Tibial artery (tissue), 4 donors: Measurements from ENCODE around the gene ADRA2B.

ENCODE experiments used
- DNase-seq, 2 donors: peaks; one replicate each; pipeline ENCODE4 v3.0.0-alpha.2; 2019
- H3K27ac ChIP-seq, 2 donors: fragments of 200-600 bp; sonication (generic) in 1 of 2; 1 replicate in 1 of 2; 2 replicates in 1 of 2; pipeline ENCODE4 v1.5.1; 2018 to 2019; ENCODE audit warnings: mild to moderate bottlenecking in 1 of 2
- H3K27me3 ChIP-seq, 2 donors: fragments of 200-600 bp; sonication (generic) in 1 of 2; one replicate each; pipeline versions ENCODE4 v1.5.1 to v1.6.0; 2016 to 2019
- H3K36me3 ChIP-seq, 3 donors: fragments of 200-600 bp; sonication (generic) in 2 of 3; one replicate each; pipeline ENCODE4 v1.5.1; 2016 to 2019; ENCODE audit warnings: mild to moderate bottlenecking in 2 of 3
- H3K4me1 ChIP-seq, 4 donors: fragments of 200-600 bp; sonication (generic) in 2 of 4; 1 replicate in 3 of 4; 2 replicates in 1 of 4; pipeline ENCODE4 v1.5.1; 2016 to 2019
- H3K4me3 ChIP-seq, 2 donors: fragments of 200-600 bp; sonication (generic) in 1 of 2; 1 replicate in 1 of 2; 2 replicates in 1 of 2; pipeline ENCODE4 v1.5.1; 2018 to 2019; ENCODE audit warnings: mild to moderate bottlenecking in 2 of 2
- H3K9me3 ChIP-seq, 3 donors: fragments of 200-600 bp; sonication (generic) in 1 of 3; one replicate each; pipeline ENCODE4 v1.5.1; 2016 to 2019
- CTCF ChIP-seq, 2 experiments: fragments of 200-600 bp in 1 of 2; fragments of 450-650 bp in 1 of 2; IDR thresholded peaks; one replicate each; pipeline ENCODE4 v1.5.1; 2017 to 2019; ENCODE audit warnings: antibody characterized with exemption in 2 of 2, mild to moderate bottlenecking in 1 of 2, moderate library complexity in 1 of 2
- intact Hi-C: fragments of 100-400 bp; cut with DNase I; formaldehyde crosslinking; loops from one replicate; pipeline ENCODE4 v1.15.0; 2023; ENCODE audit warnings: low total_unique reads

The ADRA2B gene

DNA sequence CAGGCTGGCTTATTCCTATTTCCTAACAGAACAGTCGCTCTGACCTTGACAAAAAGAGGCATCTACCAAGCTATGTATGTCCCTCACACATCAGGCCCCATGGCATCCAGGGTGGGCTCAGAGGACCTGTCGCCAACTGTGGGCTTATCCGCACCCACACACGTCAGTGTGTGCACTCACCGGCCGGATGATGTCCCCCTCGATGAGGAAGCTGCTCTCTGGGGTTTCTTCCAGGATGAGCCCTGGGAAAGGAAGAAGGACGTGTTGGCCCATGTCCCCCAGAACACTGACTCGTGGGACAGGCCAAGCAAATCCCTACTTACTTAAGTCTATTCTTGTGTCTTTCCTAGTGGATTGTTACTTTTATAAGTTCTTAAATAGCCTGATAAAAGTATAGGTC is 18.8 kb upstream of the ADRA2B start:
- H3K4me1 ChIP-seq, result no peaks in the 10 kb centered on the region
- H3K27ac ChIP-seq, result no peak overlapping the region
- H3K27me3 ChIP-seq, result peaks cover 0 to 49% of the 10 kb centered on the region in 2 donors
- no peaks in the 10 kb centered on the region for H3K9me3 ChIP-seq
- intact Hi-C loops, result no loop called here
- no peak for TF ChIP-seq CTCF (IDR thresholded peaks at IDR 0.05)
- no peaks in the 10 kb centered on the region for H3K36me3 ChIP-seq
- no peak overlapping the region for H3K4me3 ChIP-seq
- DNase-seq, result no peak

DNA sequence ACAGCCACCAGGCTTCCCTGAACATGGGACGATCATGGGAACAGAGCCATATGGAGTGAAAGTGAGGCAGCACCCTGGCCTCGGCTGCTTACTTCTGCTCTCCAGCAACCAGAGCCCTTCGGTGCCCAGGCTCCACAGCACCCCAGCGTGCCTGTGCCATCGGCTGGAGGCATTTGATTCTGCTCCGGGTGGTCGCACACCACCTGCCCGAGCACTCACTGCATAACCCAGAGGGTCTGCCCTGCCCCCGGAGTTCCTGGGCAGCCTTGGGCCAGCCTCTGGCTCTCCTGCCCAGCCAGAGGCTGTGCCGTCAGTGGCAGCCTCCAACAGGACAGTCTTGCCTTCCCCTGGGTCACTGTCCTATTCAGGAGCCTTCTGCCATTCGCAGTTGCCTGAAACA is 18.1 kb upstream of the ADRA2B start:
- Histone ChIP-seq H3K27ac (no peak overlapping the region), H3K9me3 (no peaks in the 10 kb centered on the region), H3K27me3 (peaks cover 0 to 56% of the 10 kb centered on the region in 2 donors), H3K36me3 (no peaks in the 10 kb centered on the region), H3K4me1 (no peaks in the 10 kb centered on the region), H3K4me3 (no peak overlapping the region)
- no peak for TF ChIP-seq CTCF (IDR thresholded peaks at IDR 0.05)
- DNase-seq, result no peak
- intact Hi-C loops, result no loop called here

DNA sequence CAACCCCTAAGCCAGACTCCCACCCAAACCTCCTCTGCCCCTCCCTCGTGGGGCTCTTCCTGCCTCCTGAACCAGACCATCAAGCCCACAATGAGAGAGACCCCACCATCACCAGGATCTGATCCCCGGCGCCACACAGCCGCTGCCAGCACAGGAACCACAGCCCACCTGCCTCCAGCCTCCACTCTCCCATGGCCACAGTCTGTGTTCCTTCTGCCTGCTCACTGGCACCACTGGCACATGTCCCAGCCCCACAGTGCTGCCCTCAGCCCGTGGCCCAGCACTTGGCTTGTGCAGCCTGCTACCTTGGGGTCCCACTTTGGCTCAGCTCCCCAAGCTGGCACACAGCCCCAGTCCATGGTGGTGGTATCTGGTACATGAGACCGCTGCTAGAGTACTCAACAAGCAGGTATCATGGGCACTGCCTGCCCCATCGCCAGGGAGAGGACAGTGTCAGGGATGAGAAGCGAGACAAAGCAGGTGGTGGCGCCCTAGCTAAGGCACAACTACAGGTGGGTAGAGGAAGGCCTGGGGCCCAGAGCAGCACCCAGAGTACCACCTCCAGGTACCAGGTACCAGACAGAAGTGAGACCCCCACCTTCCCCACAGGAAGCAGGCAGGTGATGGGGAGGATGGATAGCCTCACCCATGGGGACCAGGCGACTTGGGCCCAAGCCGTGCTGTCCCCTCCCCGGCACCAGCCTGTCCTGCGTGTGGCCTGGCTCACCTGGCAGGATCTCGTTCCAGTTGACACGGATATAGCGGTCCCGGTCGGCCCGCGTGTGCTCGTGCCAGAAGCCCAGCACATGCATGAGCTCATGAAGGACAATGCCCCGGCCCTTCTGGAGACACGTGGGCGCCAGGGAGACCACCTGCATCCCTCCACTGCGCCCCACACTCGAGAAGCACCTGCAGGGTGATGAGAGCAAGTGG is 15.7 kb upstream of the ADRA2B start:
- no peaks in the 10 kb centered on the region for H3K4me1 ChIP-seq
- no peak overlapping the region for H3K27ac ChIP-seq
- no peaks in the 10 kb centered on the region for H3K9me3 ChIP-seq
- intact Hi-C loops, result no loop called here
- no peak for TF ChIP-seq CTCF (IDR thresholded peaks at IDR 0.05)
- no peak for DNase-seq
- H3K36me3 ChIP-seq, result no peaks in the 10 kb centered on the region
- H3K27me3 ChIP-seq, result peaks cover 0 to 38% of the 10 kb centered on the region in 2 donors
- H3K4me3 ChIP-seq, result no peak overlapping the region

GRCh38 chr2:96131152-96131812 is 14.9 kb upstream of the ADRA2B start:
- intact Hi-C loops, result no loop called here

GRCh38 chr2:96130483-96130882 is 14.1 kb upstream of the ADRA2B start:
- Histone ChIP-seq H3K27me3 (peaks cover 0 to 26% of the 10 kb centered on the region in 2 donors), H3K27ac (no peak overlapping the region), H3K4me1 (no peaks in the 10 kb centered on the region), H3K9me3 (no peaks in the 10 kb centered on the region), H3K36me3 (no peaks in the 10 kb centered on the region), H3K4me3 (no peak overlapping the region)
- no peak for TF ChIP-seq CTCF (IDR thresholded peaks at IDR 0.05)
- intact Hi-C loops, result no loop called here
- DNase-seq, result no peak

More at GRCh38 chr2:96131152-96131812, 14.9 kb upstream of the ADRA2B start:
- DNase-seq, result no peak
- Histone ChIP-seq H3K36me3 (no peaks in the 10 kb centered on the region), H3K27me3 (peaks cover 0 to 33% of the 10 kb centered on the region in 2 donors), H3K27ac (no peak overlapping the region), H3K4me3 (no peak overlapping the region), H3K4me1 (no peaks in the 10 kb centered on the region), H3K9me3 (no peaks in the 10 kb centered on the region)
- no peak for TF ChIP-seq CTCF (IDR thresholded peaks at IDR 0.05)
